Amniotic epithelial cell (primary cell): ENCODE results near the gene CPAMD8.
"Not testable (repeated sequence)": the region's sequence is repeated elsewhere in the genome, so short reads cannot be mapped to it uniquely, and the experiment has no call there.

Experiments
- DNase-seq: peaks from one replicate; pipeline ENCODE4 v3.0.0-alpha.2; 2010; ENCODE audit warnings: low read depth

Gene CPAMD8

GRCh38 chr19:16945762-16946465 lies 80.7 kb downstream of the CPAMD8 start:
- DNase-seq, result no peak

- DNase-seq, result no peak
Measured at GRCh38 chr19:16945364-16945714, 81.3 kb downstream of the CPAMD8 start.

DNA sequence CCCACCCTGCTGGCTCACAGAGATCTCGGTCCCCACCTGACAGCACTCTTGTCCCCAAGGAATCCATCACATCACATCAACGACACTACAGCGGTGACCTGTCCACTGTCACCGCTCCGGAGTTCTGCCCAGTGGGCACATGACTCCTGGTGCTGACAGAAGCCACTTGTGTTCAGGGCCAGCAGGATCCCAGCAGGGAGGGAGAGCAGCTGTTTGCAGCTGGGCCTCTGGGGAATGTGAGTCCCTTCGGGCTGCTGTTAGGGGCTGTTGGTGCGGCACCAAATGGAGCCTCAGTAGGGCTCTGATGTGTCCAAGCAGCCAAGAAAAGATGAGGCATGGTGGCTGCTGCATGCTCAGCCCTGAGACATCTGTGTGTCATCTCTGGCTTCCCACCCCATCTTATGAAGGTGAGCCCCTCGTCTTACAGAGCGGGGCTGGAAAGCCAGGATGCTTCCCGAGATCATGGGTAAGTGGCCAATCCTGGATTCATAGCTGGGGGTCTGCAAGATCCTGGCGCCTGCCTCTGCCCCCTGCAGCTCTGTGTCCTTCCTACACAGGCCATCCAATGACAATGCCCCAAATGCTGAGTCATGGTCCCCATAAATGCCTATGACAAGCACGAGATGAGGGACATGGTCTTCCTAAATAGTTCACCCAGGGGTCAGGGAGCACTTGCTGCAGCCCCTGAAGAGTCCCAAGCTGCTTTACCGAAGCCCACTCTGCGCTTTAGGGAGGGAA lies 81.8 kb downstream of the CPAMD8 start:
- no peak for DNase-seq

DNA sequence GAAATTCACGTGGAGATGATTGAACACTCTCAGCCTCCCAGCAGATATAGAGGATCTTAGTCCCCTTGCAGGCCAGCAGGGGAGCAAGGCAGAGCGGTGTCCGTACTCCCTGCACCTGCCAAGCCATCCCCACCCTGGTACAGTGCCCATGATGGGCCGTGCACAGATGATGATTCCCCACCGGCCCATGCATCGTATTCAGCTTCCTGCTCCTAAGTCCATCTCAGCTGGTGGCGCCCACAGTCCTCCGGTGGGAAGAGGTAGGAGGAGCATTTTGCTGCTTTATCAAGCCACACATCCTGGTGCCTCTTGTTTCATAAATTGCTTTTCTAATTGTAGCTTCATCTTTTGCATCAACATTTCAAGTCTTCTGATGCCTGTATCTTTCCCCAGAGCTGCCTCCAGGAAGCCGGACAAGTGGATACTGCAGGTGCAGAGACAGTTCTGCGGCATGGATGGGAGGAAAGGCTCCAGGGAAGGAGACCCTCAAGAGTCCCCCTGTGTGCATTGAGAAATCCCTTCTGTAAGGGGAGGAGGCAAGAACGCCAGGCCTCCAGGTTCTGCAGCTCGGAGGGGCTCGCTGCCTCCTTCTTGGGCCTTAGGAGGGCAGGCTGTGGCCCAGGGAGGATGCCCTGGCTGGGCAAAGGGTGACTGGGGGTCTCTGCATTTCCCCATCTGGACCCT lies 82.5 kb downstream of the CPAMD8 start:
- DNase-seq, result no peak

GRCh38 chr19:16943090-16943489 lies 83.5 kb downstream of the CPAMD8 start:
- not testable (repeated sequence) for DNase-seq

DNA sequence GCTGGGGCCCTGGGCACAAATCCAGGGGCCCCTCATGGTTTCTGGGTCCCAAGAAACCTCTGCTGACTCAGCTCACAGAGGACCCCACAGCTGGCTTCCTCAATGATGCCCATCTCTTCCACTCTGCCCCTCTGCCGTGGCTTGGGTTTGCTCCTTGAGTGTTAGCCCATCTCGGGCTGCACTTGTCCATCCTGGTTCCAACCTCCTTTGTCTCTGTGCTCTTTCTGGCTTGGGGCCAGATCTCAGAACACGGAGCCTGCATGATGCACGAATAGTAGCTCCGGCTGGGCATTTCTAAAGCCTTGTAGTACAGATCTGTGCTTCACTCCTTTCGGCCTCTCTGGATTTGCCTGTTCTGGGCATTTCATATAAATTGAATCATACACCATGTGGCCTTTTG lies 84.0 kb downstream of the CPAMD8 start:
- no peak for DNase-seq

GRCh38 chr19:16940626-16941025 lies 86.0 kb downstream of the CPAMD8 start:
- DNase-seq, result no peak

DNA sequence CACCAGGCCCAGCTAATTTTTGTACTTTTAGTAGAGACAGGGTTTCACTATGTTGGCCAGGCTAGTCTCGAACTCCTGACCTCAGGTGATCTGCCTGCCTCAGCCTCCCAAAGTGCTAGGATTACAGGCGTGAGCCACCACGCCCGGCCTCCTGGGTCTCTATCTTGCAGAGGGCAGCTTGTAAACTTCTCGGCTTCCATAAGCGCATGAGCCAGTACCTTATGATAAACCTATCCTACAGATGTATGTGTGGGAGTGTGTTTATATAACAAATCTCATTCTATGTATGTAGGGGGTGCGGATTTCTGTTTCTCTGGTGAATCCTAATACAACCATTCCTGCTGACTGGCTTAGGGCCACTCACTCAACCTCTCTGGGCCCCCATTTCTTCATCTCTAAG lies 86.5 kb downstream of the CPAMD8 start:
- DNase-seq, result not testable (repeated sequence)

DNA sequence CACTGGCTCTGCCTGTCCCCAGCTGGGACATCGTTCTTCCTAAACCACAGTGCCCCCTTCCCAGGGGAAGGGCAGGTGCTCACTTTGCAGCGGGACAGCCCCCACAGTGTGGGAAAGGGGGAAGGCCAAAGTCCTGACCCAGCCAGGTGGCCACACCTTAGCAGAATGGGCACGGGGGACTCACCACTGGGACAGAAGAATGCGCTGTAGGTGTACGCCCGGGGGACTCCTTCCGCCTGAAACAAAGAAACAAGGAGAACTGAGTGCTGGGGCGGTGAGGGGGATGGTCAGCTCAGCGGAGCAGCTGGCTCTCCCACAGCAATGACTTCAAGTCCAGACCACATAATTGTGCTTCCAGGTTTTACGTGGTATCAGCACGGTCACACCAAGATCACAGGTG lies 88.4 kb downstream of the CPAMD8 start:
- DNase-seq, result no peak

GRCh38 chr19:16937796-16938195 lies 88.8 kb downstream of the CPAMD8 start:
- DNase-seq, result not testable (repeated sequence)

DNA sequence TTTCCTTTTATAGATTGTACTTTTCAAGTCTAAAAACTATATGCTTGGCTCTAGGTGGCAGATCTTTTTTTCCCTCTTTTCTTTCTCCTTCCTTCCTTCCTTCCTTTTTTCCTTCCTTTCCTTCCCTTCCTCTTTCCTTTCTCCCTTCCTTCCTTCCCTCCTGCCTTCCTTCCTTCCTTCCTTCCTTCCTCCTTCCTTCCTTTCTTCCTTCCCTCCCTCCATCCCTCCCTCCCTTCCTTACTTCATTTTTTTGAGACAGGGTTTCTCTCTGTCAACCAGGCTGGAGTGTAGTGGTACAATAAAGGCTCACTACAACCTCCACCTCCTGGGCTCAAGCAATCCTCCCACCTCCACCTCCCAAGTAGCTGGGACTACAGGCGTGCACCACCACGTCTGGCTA lies 89.7 kb downstream of the CPAMD8 start:
- DNase-seq, result no peak

GRCh38 chr19:16934489-16934888 lies 92.1 kb downstream of the CPAMD8 start:
- DNase-seq, result no peak

DNA sequence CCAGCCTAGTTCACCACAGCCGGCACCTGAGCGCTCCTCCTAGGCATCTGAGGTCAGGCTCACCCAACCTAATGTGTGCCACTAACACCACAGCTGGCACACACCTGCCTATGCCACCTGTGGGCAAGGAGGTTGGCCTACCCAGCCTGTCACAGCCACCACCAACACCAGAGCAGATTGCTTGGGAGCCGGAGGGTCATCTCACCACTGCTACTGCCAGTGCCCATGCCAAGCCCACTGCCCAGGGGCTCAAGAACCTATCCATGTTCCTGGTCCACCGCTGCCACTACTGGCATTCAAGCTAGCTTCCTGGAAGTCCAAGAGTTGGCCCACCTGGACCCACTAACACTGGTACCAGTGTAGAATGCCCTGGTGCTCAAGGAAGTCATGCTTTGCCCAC lies 95.3 kb downstream of the CPAMD8 start:
- no peak for DNase-seq

GRCh38 chr19:16930753-16931152 lies 95.9 kb downstream of the CPAMD8 start:
- no peak for DNase-seq

DNA sequence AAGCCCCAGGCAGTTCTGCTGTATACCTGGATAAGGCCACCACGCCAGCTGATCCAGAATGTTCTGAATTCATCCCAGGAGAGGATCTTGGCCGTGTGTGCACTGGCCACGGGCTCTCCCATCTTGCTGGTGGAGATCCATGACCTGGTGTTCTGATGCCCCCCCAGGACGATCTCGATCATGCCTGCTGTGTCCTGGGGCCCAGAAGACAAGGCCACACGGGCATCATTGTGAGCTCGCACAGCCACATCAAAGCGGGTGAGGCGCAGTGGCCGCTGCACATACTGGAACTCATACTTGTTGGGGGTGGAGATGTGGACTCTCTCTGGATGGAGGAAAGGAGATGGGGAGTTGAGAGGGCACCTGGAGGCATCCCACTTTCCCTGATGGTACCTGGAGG lies 97.7 kb downstream of the CPAMD8 start:
- no peak for DNase-seq

DNA sequence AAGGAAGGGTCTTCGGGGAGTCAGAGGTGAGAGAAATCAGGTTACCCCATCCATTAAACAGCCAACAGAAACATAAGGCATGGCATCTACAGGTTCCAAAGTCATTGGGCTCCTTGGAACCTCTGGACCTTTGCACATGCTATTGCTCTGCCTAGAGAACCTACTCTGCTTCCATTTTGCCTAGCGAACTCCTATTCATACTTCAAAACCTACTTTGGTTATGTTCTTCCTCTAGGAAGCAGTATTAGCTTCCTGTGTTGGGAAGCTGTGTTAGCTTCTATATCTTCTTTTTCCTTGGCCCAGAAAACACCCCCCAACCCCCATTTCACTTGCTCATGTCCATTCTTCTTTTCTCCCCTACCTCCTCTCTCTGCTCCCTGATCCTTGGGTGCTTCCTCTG lies 98.3 kb downstream of the CPAMD8 start:
- DNase-seq, result no peak

DNA sequence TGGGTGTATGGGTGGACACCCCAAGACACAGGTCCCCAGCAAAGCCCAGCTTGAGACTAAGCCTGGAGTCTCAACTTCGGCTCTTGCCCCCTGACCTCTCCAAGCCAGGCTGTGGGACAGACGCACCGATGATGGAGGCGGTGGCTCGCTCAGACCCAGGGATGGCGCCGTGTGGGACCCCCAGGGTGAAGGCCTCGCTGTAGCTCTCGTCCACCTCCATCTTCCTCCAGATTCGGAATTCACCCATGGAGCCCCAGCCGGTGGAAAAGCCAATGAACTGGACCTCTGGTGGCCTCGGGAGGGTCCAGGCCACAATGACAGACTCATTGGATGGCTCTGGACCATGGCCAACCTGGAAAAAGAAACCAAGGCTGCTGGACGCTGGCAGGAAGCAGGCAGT lies 98.7 kb downstream of the CPAMD8 start:
- no peak for DNase-seq

GRCh38 chr19:16922949-16923348 lies 103.7 kb downstream of the CPAMD8 start:
- no peak for DNase-seq

DNA sequence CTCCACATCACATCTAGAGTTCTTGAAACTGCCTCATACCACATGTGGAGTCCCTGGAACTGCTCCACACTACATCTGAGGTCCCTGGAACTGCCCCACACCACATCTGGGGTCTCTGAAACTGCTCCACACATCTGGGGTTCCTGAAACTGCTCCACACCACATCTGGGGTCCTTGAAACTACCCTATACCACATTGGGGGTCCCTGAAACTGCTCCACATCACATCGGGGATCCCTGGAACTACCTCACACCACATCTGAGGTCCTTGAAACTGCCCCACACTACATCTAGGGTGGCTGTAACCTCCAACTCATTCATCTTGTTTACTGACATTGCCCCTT lies 104.0 kb downstream of the CPAMD8 start:
- DNase-seq, result no peak

- no peak for DNase-seq
Measured at GRCh38 chr19:16921766-16922591, 104.6 kb downstream of the CPAMD8 start.

DNA sequence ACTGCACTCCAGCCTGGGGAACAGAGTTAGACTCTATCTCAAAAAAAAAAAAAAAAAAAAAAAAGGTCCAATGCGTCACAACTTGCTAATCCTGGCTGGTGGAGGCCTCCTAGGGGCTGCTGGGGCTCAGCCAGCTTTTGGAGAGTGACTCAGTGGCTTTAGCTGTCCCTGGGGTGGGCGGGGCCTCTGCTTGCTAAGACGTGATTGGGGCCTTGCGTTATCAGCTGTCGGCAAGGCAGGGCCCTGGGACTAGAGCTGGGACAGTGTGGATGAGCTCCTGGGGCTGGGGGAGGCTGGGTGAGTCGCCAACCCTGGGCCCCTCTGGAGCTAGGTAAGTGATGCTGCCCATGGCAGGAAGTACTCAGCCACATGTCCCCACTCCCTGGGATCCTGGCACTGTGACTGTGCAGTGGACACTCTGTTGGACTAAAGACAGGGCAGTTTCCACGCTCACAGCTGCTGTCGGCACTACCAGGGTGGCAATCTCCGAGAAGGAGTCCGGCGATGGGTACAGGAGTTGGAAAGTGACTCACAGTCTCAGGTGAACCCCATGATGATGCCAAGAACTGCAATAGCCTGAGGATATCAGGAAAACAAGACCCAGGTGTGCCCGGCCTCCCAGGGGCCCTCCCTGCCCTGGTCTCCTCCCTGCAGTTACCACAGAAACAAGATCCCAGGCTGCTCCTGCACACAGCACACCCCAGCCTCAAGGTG lies 105.6 kb downstream of the CPAMD8 start:
- peak; percentile 84 for DNase-seq

- no peak for DNase-seq
Measured at GRCh38 chr19:16919496-16919895, 107.1 kb downstream of the CPAMD8 start.
